ENCODE results near the gene EGFL7.
A peak's percentile ranks its signal among the peaks of the same experiment; 100 is the strongest.
"Not testable (repeated sequence)": the region's sequence is repeated elsewhere in the genome, so short reads cannot be mapped to it uniquely, and the experiment has no call there.

The EGFL7 gene

DNA sequence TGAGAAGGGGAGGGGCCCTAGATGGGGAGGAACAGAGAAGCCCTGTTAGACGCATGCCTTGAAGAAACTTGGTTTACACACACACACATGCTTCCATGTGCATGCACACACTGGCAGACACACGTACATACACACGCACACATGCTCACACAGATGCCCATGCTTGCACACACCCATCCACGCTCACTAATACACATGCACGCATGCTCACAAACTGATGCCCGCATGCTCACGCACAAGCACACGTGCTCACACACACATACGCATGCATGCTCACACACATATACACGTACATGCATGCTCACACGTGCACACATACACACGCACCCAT, 32.1 kb upstream of the EGFL7 start:
- H2BK12ac ChIP-seq (ENCODE audit: low read length in 2 of 2), result no peak overlapping the region
- no peak overlapping the region for H3K23ac ChIP-seq (ENCODE audit: low read length in 2 of 2)
- H4K91ac ChIP-seq (ENCODE audit: low read length), result no peak overlapping the region
- no peak overlapping the region for H3K4me2 ChIP-seq (ENCODE audit: low read length, poor library complexity, severe bottlenecking)
- H3K79me1 ChIP-seq (replicated peaks; ENCODE audit: low read length, poor library complexity, severe bottlenecking), result no peaks in the 10 kb centered on the region
- H3K4me3 ChIP-seq (ENCODE audit: insufficient read depth in 1 of 2, low read depth in 1 of 2, low read length in 2 of 2), result no peak overlapping the region
- H3K9ac ChIP-seq (ENCODE audit: low read length), result no peak overlapping the region
- no peak overlapping the region for H3K4ac ChIP-seq (ENCODE audit: low read depth in 1 of 2, low read length in 2 of 2)
- peaks cover 0 to 46% of the 10 kb centered on the region in 2 experiments for H3K27me3 ChIP-seq (ENCODE audit: control insufficient read depth in 1 of 2, insufficient read depth in 1 of 2, low read length in 2 of 2)
- no peak overlapping the region for H3K18ac ChIP-seq (ENCODE audit: low read depth in 1 of 2, low read length in 2 of 2)
- H2BK5ac ChIP-seq (ENCODE audit: low read depth, low read length, poor library complexity, severe bottlenecking), result no peak overlapping the region
- 65% methylated on average over 12 of the region's 12 CpGs for WGBS
- no peaks in the 10 kb centered on the region for H3K36me3 ChIP-seq (ENCODE audit: control insufficient read depth in 1 of 2, insufficient read depth in 2 of 2, low read depth in 1 of 2, low read length in 2 of 2)
- no peak for DNase-seq
- H3K4me1 ChIP-seq (ENCODE audit: control insufficient read depth, insufficient read depth, low read depth, low read length), result peaks cover 14% of the 10 kb centered on the region
- no peak overlapping the region for H2AFZ ChIP-seq (ENCODE audit: low read depth, low read length)
- no peak overlapping the region for H2BK120ac ChIP-seq (ENCODE audit: low read depth, low read length)
- no peak overlapping the region for H4K8ac ChIP-seq (ENCODE audit: low read length)
- no peak overlapping the region for H2BK15ac ChIP-seq (ENCODE audit: low read depth, poor library complexity, severe bottlenecking)
- no peaks in the 10 kb centered on the region for H3K9me3 ChIP-seq (ENCODE audit: control insufficient read depth, low read length)
- H2AK5ac ChIP-seq (ENCODE audit: low read length, severe bottlenecking), result no peak overlapping the region
- no peak overlapping the region for H3K27ac ChIP-seq (ENCODE audit: low read length, poor library complexity, severe bottlenecking)
- peak overlapping the region in 1 of 2 experiments; percentile 28 for H3K14ac ChIP-seq (ENCODE audit: low read length in 2 of 2)

DNA sequence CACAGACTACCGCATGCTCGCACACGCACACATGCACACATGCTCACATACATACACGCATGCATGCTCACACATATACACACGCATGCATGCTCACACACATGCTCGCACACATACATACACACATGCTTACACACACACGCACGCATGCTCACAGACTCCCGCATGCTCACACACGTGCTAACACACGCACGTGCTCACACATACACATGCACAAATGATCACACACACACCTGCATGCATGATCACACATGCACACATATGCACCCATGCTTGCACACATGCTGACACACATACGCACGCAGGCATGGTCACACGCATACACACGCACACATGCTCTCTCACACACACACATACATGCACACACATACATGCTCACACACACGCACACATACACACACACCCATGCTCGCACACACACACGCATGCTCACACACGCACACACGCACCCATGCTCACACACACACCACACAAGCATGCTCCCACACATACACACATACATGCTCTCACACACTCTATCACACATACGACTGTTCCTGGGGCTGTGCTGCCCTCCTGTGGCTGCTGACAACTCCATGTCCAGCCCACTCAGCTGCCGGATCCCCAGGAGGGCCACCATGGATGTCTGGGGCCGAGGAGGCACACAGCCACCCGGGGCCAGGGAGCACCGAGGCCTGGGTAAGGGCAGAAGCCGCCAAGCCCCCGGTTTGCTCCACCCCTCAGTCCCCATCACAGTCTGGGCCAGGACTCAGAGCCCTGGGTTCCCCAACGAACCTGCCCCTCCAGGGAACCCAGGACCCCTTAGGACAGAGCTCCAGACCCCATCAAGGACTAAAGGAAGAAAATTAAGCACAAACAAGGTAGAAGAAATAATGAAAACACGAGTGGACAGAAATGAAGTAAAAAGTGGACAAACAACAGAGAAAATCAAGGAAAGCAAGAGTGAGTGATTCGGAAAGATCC, 31.4 kb upstream of the EGFL7 start:
- Histone ChIP-seq H3K4me2 (ENCODE audit: low read length, poor library complexity, severe bottlenecking) (no peak overlapping the region), H3K23ac (ENCODE audit: low read length in 2 of 2) (no peak overlapping the region), H4K8ac (ENCODE audit: low read length) (no peak overlapping the region), H3K36me3 (ENCODE audit: control insufficient read depth in 1 of 2, insufficient read depth in 2 of 2, low read depth in 1 of 2, low read length in 2 of 2) (no peaks in the 10 kb centered on the region), H2AK5ac (ENCODE audit: low read length, severe bottlenecking) (no peak overlapping the region), H3K79me1 (replicated peaks; ENCODE audit: low read length, poor library complexity, severe bottlenecking) (no peaks in the 10 kb centered on the region), H3K27ac (ENCODE audit: low read length, poor library complexity, severe bottlenecking) (no peak overlapping the region), H2BK120ac (ENCODE audit: low read depth, low read length) (no peak overlapping the region), H3K9ac (ENCODE audit: low read length) (no peak overlapping the region), H2BK5ac (ENCODE audit: low read depth, low read length, poor library complexity, severe bottlenecking) (no peak overlapping the region), H4K91ac (ENCODE audit: low read length) (no peak overlapping the region), H3K18ac (ENCODE audit: low read depth in 1 of 2, low read length in 2 of 2) (no peak overlapping the region), H2BK15ac (ENCODE audit: low read depth, poor library complexity, severe bottlenecking) (peak overlapping the region; percentile 50), H3K4me3 (ENCODE audit: insufficient read depth in 1 of 2, low read depth in 1 of 2, low read length in 2 of 2) (no peak overlapping the region), H3K4me1 (ENCODE audit: control insufficient read depth, insufficient read depth, low read depth, low read length) (peaks cover 9% of the 10 kb centered on the region), H3K27me3 (ENCODE audit: control insufficient read depth in 1 of 2, insufficient read depth in 1 of 2, low read length in 2 of 2) (peaks cover 0 to 45% of the 10 kb centered on the region in 2 experiments), H2BK12ac (ENCODE audit: low read length in 2 of 2) (no peak overlapping the region), H3K4ac (ENCODE audit: low read depth in 1 of 2, low read length in 2 of 2) (no peak overlapping the region), H3K14ac (ENCODE audit: low read length in 2 of 2) (peak overlapping the region in 1 of 2 experiments; percentile 28), H2AFZ (ENCODE audit: low read depth, low read length) (no peak overlapping the region), H3K9me3 (ENCODE audit: control insufficient read depth, low read length) (no peaks in the 10 kb centered on the region)
- DNase-seq, result peak; percentile 86
- WGBS, result 56% methylated on average over 30 of the region's 31 CpGs

DNA sequence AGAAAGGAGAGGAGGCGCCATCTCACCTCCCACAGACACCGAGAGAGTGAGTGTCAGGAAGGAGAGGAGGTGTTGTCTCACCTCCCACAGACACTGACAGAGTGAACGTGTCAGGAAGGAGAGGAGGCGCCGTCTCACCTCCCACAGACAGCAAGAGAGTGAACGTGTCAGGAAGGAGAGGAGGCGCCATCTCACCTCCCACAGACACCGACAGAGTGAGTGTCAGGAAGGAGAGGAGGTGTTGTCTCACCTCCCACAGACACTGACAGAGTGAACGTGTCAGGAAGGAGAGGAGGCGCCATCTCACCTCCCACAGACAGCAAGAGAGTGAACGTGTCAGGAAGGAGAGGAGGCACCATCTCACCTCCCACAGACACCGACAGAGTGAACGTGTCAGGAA, 30.6 kb upstream of the EGFL7 start:
- H3K23ac ChIP-seq (ENCODE audit: low read length in 2 of 2); H3K36me3 ChIP-seq (ENCODE audit: control insufficient read depth in 1 of 2, insufficient read depth in 2 of 2, low read depth in 1 of 2, low read length in 2 of 2); H3K14ac ChIP-seq (ENCODE audit: low read length in 2 of 2); H4K91ac ChIP-seq (ENCODE audit: low read length); H3K4me1 ChIP-seq (ENCODE audit: control insufficient read depth, insufficient read depth, low read depth, low read length); H3K18ac ChIP-seq (ENCODE audit: low read depth in 1 of 2, low read length in 2 of 2); H3K9me3 ChIP-seq (ENCODE audit: control insufficient read depth, low read length); H3K9ac ChIP-seq (ENCODE audit: low read length); H3K4me3 ChIP-seq (ENCODE audit: insufficient read depth in 1 of 2, low read depth in 1 of 2, low read length in 2 of 2); H2BK15ac ChIP-seq (ENCODE audit: low read depth, poor library complexity, severe bottlenecking); H3K79me1 ChIP-seq (replicated peaks; ENCODE audit: low read length, poor library complexity, severe bottlenecking); H4K8ac ChIP-seq (ENCODE audit: low read length); H2AK5ac ChIP-seq (ENCODE audit: low read length, severe bottlenecking); H2BK5ac ChIP-seq (ENCODE audit: low read depth, low read length, poor library complexity, severe bottlenecking); H3K4me2 ChIP-seq (ENCODE audit: low read length, poor library complexity, severe bottlenecking); H2BK12ac ChIP-seq (ENCODE audit: low read length in 2 of 2); H3K27ac ChIP-seq (ENCODE audit: low read length, poor library complexity, severe bottlenecking); H3K4ac ChIP-seq (ENCODE audit: low read depth in 1 of 2, low read length in 2 of 2); H2AFZ ChIP-seq (ENCODE audit: low read depth, low read length); DNase-seq; H2BK120ac ChIP-seq (ENCODE audit: low read depth, low read length): not testable (repeated sequence)
- no CpG with 5 or more reads among the region's 13 CpGs for WGBS
- H3K27me3 ChIP-seq (ENCODE audit: control insufficient read depth in 1 of 2, insufficient read depth in 1 of 2, low read length in 2 of 2), result peaks cover 0 to 43% of the 10 kb centered on the region in 2 experiments

DNA sequence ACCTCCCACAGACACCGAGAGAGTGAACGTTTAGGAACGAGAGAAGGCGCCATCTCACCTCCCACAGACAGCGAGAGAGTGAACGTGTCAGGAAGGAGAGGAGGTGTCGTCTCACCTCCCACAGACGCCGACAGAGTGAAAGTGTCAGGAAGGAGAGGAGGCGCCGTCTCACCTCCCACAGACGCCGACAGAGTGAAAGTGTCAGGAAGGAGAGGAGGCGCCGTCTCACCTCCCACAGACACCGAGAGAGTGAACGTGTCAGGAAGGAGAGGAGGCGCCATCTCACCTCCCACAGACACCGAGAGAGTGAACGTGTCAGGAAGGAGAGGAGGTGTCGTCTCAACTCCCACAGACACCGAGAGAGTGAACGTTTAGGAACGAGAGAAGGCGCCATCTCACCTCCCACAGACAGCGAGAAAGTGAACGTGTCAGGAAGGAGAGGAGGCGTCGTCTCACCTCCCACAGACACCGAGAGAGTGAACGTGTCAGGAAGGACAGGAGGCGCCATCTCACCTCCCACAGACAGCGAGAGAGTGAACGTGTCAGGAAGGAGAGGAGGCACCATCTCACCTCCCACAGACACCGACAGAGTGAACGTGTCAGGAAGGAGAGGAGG, 30.1 kb upstream of the EGFL7 start:
- not testable (repeated sequence) for H4K8ac ChIP-seq (ENCODE audit: low read length); H2BK15ac ChIP-seq (ENCODE audit: low read depth, poor library complexity, severe bottlenecking); H3K36me3 ChIP-seq (ENCODE audit: control insufficient read depth in 1 of 2, insufficient read depth in 2 of 2, low read depth in 1 of 2, low read length in 2 of 2); H2AFZ ChIP-seq (ENCODE audit: low read depth, low read length); H3K4ac ChIP-seq (ENCODE audit: low read depth in 1 of 2, low read length in 2 of 2); H2BK12ac ChIP-seq (ENCODE audit: low read length in 2 of 2); H2BK5ac ChIP-seq (ENCODE audit: low read depth, low read length, poor library complexity, severe bottlenecking); H3K9me3 ChIP-seq (ENCODE audit: control insufficient read depth, low read length); H3K23ac ChIP-seq (ENCODE audit: low read length in 2 of 2); H3K18ac ChIP-seq (ENCODE audit: low read depth in 1 of 2, low read length in 2 of 2); H3K27ac ChIP-seq (ENCODE audit: low read length, poor library complexity, severe bottlenecking); H2AK5ac ChIP-seq (ENCODE audit: low read length, severe bottlenecking); DNase-seq; H4K91ac ChIP-seq (ENCODE audit: low read length); H3K4me3 ChIP-seq (ENCODE audit: insufficient read depth in 1 of 2, low read depth in 1 of 2, low read length in 2 of 2); H3K79me1 ChIP-seq (replicated peaks; ENCODE audit: low read length, poor library complexity, severe bottlenecking); H3K4me1 ChIP-seq (ENCODE audit: control insufficient read depth, insufficient read depth, low read depth, low read length); H2BK120ac ChIP-seq (ENCODE audit: low read depth, low read length); H3K4me2 ChIP-seq (ENCODE audit: low read length, poor library complexity, severe bottlenecking); H3K9ac ChIP-seq (ENCODE audit: low read length)
- Histone ChIP-seq H3K14ac (ENCODE audit: low read length in 2 of 2) (peak overlapping the region in 1 of 2 experiments; percentile 78), H3K27me3 (ENCODE audit: control insufficient read depth in 1 of 2, insufficient read depth in 1 of 2, low read length in 2 of 2) (peaks cover 0 to 44% of the 10 kb centered on the region in 2 experiments)
- WGBS, result 92% methylated on average over 32 of the region's 36 CpGs

Measured in mesenchymal stem cell (in vitro differentiated cells and primary cell).